Measurements from ENCODE around the gene TNPO1. TPM values are rescaled to one million over a fixed set of nuclear protein-coding genes. Genes with fewer than 3 reads are reported as not detected.

Gene TNPO1
- total RNA-seq, 1 donor, result 256 TPM

- Histone ChIP-seq H2AFZ (ENCODE audit: low read length) (no peak overlapping the region), H3K4me3 (ENCODE audit: insufficient read depth, low read length) (no peak overlapping the region), H4K20me1 (ENCODE audit: insufficient read depth, low read length) (no peaks in the 10 kb centered on the region), H3K9me3 (ENCODE audit: low read depth, low read length) (no peaks in the 10 kb centered on the region), H3K79me2 (ENCODE audit: insufficient read depth, low read length) (no peaks in the 10 kb centered on the region), H3K4me2 (ENCODE audit: insufficient read depth, low read length) (no peak overlapping the region), H3K4me1 (ENCODE audit: insufficient read depth, low read length) (no peaks in the 10 kb centered on the region), H3K27ac (ENCODE audit: low read depth, low read length) (no peak overlapping the region), H3K27me3 (ENCODE audit: insufficient read depth, low read length) (no peaks in the 10 kb centered on the region), H3K36me3 (ENCODE audit: insufficient read depth, low read length) (no peaks in the 10 kb centered on the region)
- peak; percentile 66 for DNase-seq (ENCODE audit: insufficient read length, low spot score, missing footprints)
- TF ChIP-seq CTCF (IDR thresholded peaks at IDR 0.05; ENCODE audit: extremely low read depth, low read depth, low read length), result no peak
Observed at GRCh38 chr5:72937517-72938061, 121.1 kb downstream of the TNPO1 start.

GRCh38 chr5:72938206-72938605 lies 121.7 kb downstream of the TNPO1 start:
- peak; percentile 66 for DNase-seq (ENCODE audit: insufficient read length, low spot score, missing footprints)
- H3K9me3 ChIP-seq (ENCODE audit: low read depth, low read length), result no peaks in the 10 kb centered on the region

GRCh38 chr5:72940082-72940481 lies 123.6 kb downstream of the TNPO1 start:
- no peaks in the 10 kb centered on the region for H3K4me1 ChIP-seq (ENCODE audit: insufficient read depth, low read length)
- H3K27me3 ChIP-seq (ENCODE audit: insufficient read depth, low read length), result no peaks in the 10 kb centered on the region
- no peaks in the 10 kb centered on the region for H4K20me1 ChIP-seq (ENCODE audit: insufficient read depth, low read length)
- H3K4me3 ChIP-seq (ENCODE audit: insufficient read depth, low read length), result no peak overlapping the region
- TF ChIP-seq CTCF (IDR thresholded peaks at IDR 0.05; ENCODE audit: extremely low read depth, low read depth, low read length), result no peak
- no peaks in the 10 kb centered on the region for H3K79me2 ChIP-seq (ENCODE audit: insufficient read depth, low read length)
- no peaks in the 10 kb centered on the region for H3K9me3 ChIP-seq (ENCODE audit: low read depth, low read length)
- DNase-seq (ENCODE audit: insufficient read length, low spot score, missing footprints), result no peak
- H2AFZ ChIP-seq (ENCODE audit: low read length), result no peak overlapping the region
- no peak overlapping the region for H3K27ac ChIP-seq (ENCODE audit: low read depth, low read length)
- H3K36me3 ChIP-seq (ENCODE audit: insufficient read depth, low read length), result no peaks in the 10 kb centered on the region
- no peak overlapping the region for H3K4me2 ChIP-seq (ENCODE audit: insufficient read depth, low read length)

More at GRCh38 chr5:72938206-72938605, 121.7 kb downstream of the TNPO1 start:
- TF ChIP-seq CTCF (IDR thresholded peaks at IDR 0.05; ENCODE audit: extremely low read depth, low read depth, low read length), result no peak
- Histone ChIP-seq H2AFZ (ENCODE audit: low read length) (no peak overlapping the region), H3K4me1 (ENCODE audit: insufficient read depth, low read length) (no peaks in the 10 kb centered on the region), H4K20me1 (ENCODE audit: insufficient read depth, low read length) (no peaks in the 10 kb centered on the region), H3K4me3 (ENCODE audit: insufficient read depth, low read length) (no peak overlapping the region), H3K27me3 (ENCODE audit: insufficient read depth, low read length) (no peaks in the 10 kb centered on the region), H3K27ac (ENCODE audit: low read depth, low read length) (no peak overlapping the region), H3K36me3 (ENCODE audit: insufficient read depth, low read length) (no peaks in the 10 kb centered on the region), H3K4me2 (ENCODE audit: insufficient read depth, low read length) (no peak overlapping the region), H3K79me2 (ENCODE audit: insufficient read depth, low read length) (no peaks in the 10 kb centered on the region)

- H4K20me1 ChIP-seq (ENCODE audit: insufficient read depth, low read length), result no peaks in the 10 kb centered on the region
- no peak overlapping the region for H3K4me3 ChIP-seq (ENCODE audit: insufficient read depth, low read length)
- H3K9me3 ChIP-seq (ENCODE audit: low read depth, low read length), result no peaks in the 10 kb centered on the region
- no peaks in the 10 kb centered on the region for H3K4me1 ChIP-seq (ENCODE audit: insufficient read depth, low read length)
- no peak for TF ChIP-seq CTCF (IDR thresholded peaks at IDR 0.05; ENCODE audit: extremely low read depth, low read depth, low read length)
- no peak for DNase-seq (ENCODE audit: insufficient read length, low spot score, missing footprints)
- H2AFZ ChIP-seq (ENCODE audit: low read length), result no peak overlapping the region
- no peaks in the 10 kb centered on the region for H3K36me3 ChIP-seq (ENCODE audit: insufficient read depth, low read length)
- no peaks in the 10 kb centered on the region for H3K27me3 ChIP-seq (ENCODE audit: insufficient read depth, low read length)
- no peak overlapping the region for H3K27ac ChIP-seq (ENCODE audit: low read depth, low read length)
- no peaks in the 10 kb centered on the region for H3K79me2 ChIP-seq (ENCODE audit: insufficient read depth, low read length)
- no peak overlapping the region for H3K4me2 ChIP-seq (ENCODE audit: insufficient read depth, low read length)
Observed at GRCh38 chr5:72943307-72943706, 126.8 kb downstream of the TNPO1 start.
